GM21786 (cell line): ENCODE results near the gene ENTPD3.
"Not testable (repeated sequence)": the region's sequence is repeated elsewhere in the genome, so short reads cannot be mapped to it uniquely, and the experiment has no call there.

ENCODE experiments used
- ATAC-seq: cut with Tn5 transposase; IDR thresholded peaks from one replicate; pipeline ENCODE4 v1.9.1; 2021; ENCODE audit not compliant: unreplicated experiment

The ENTPD3 gene

GRCh38 chr3:40456940-40457823 is 70.2 kb downstream of the ENTPD3 start, which contains the start of gene RPL14:
Gene RPL14, plus strand, starts transcription at chr3:40457339. Its CDS starts 133 bp downstream, at chr3:40457472.
- peak; percentile 62 for ATAC-seq

DNA sequence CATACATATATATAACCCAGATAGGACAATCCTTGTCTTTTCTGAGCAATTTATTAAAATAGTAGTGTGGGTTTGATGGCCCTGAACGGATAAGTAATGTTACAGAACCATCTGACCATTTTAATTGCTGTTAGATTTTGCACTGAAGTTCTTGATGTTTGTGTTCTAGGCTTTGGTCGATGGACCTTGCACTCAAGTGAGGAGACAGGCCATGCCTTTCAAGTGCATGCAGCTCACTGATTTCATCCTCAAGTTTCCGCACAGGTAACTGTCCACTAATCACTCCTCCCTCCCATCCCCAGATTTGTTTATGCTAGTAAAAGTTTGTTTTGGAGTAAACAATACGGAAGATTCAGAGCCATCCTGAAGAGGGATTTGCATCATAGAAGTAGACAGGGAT is 71.5 kb downstream of the ENTPD3 start:
- no peak for ATAC-seq

GRCh38 chr3:40460481-40460880 is 73.5 kb downstream of the ENTPD3 start:
- not testable (repeated sequence) for ATAC-seq

- no peak for ATAC-seq
Measured at GRCh38 chr3:40461161-40461560, 74.2 kb downstream of the ENTPD3 start.

DNA sequence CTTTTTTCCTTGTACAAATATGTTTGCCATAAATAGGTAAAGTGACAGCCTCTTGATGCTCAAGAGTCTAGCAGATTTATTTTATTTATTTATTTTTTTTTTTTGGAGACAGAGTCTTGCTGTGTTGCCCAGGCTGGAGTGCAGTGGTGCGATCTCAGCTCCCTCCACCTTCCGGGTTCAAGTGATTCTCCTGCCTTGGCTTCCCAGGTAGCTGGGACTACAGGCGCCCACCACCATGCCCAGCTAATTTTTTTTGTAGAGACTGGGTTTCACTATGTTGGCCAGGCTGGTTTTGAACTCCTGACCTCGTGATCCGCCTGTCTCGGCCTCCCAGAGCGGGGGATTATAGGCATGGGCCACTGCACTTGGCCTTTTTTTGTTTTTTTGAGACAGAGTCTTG is 75.9 kb downstream of the ENTPD3 start:
- not testable (repeated sequence) for ATAC-seq

GRCh38 chr3:40463579-40463978 is 76.6 kb downstream of the ENTPD3 start:
- no peak for ATAC-seq

DNA sequence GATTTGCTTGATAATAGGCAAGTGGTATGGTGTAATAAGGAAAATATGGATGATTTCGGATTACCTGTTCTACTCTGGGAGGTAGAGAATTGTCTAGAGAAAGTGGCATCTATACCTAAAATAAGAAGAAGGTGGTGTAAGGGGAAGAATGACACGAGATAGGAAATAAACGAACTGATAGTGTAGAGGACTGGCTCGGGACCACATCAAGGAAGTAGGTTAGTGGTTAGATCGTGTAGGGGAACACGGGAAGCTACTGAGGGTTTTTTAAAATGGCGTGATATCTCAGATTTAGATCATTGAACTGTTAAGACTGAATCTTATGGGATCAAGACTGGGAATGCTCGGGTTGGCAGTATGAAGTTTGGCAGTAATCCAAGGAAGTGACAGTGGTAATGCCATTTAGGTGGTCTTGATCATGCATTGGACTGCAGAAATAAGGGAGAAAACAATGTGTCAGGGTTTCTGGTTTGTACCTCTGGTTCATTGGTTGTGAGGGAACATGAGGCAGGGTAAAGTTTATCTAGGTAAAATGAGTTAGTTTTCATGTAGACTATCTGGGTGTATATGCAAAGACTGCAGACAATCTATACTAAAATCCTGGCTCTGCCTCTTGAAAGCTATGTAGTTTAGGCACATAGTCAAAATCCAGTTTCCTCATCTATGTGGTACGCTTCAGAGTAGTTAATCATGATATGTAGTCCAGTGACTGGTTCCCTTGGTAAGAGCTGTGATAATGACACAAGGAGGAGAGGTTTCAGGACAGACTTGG is 77.5 kb downstream of the ENTPD3 start:
- ATAC-seq = no peak

DNA sequence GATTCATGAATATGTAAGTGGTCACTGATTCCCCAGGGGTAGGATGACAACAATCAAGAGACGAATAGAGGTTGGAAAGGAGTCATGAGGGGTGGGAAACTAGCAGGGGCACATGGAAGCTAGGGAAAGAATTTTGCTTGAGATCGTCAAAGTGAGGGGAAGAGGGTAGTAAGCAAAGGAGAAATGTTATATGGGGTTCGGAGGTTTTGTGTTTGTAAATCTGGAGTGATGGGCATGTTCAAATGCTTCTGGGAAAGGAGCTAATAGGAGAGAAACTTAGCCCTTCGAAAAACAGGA is 78.1 kb downstream of the ENTPD3 start:
- ATAC-seq = no peak

- ATAC-seq = no peak
Measured at GRCh38 chr3:40465456-40465855, 78.5 kb downstream of the ENTPD3 start.

GRCh38 chr3:40468018-40468417 is 81.0 kb downstream of the ENTPD3 start:
- no peak for ATAC-seq

- ATAC-seq = no peak
Measured at GRCh38 chr3:40470701-40471100, 83.7 kb downstream of the ENTPD3 start.

GRCh38 chr3:40476478-40477470 is 89.8 kb downstream of the ENTPD3 start, which contains the start of gene ZNF619:
Gene ZNF619, plus strand, starts transcription at chr3:40477122. Its CDS starts 858 bp downstream, at chr3:40477980.
- ATAC-seq = peak; percentile 84

DNA sequence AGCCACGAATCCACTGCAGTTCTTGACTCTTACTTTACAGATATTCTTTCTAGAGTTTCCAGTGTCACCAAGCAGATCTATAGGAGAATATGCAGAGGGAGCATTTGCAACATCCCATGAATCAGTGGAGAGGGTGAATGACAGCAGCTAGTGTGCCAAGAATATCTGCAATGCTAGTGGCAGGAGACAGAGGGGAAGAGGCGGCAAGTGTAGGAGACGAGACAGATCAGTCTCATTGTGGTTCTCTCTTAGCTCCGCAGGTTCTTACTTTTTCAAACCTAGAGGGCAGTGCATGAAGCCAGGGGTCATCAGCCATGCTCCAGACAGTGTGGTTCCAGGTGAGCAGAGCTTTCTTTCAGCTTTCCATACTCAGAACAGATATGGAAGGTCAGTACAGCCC is 90.7 kb downstream of the ENTPD3 start:
- ATAC-seq = no peak
